HepG2 (cell line): ENCODE results near the gene DMGDH. TPM values are rescaled to one million over a fixed set of nuclear protein-coding genes. Genes with fewer than 3 reads are reported as not detected.

Source experiments
- CCDC6 ChIP-seq: sonication (generic); formaldehyde crosslinking; IDR thresholded peaks from 2 replicates; pipeline ENCODE4 v1.8.1; 2022; ENCODE audit warnings: mild to moderate bottlenecking, missing genetic modification reagents, moderate library complexity
- CHCHD3 ChIP-seq: sonication (generic); formaldehyde crosslinking; IDR thresholded peaks from 2 replicates; pipeline ENCODE4 v1.8.0; 2022; ENCODE audit warnings: mild to moderate bottlenecking, missing genetic modification reagents, moderate library complexity
- ELF1 ChIP-seq: sonication (generic); formaldehyde crosslinking; IDR thresholded peaks from 2 replicates; pipeline ENCODE4 v1.4.0; 2020; ENCODE audit warnings: missing genetic modification reagents
- FOXJ3 ChIP-seq: sonication (generic); formaldehyde crosslinking; IDR thresholded peaks from 2 replicates; pipeline ENCODE4 v1.4.0; 2020; ENCODE audit warnings: missing genetic modification reagents, mild to moderate bottlenecking, borderline replicate concordance
- GRHL1 ChIP-seq: sonication (generic); formaldehyde crosslinking; conservative IDR thresholded peaks from 2 replicates; pipeline ENCODE4 v1.8.0; 2022; ENCODE audit warnings: missing genetic modification reagents
- HDAC6 ChIP-seq: fragments of 200-600 bp; sonication (generic); IDR thresholded peaks from 2 replicates; pipeline ENCODE4 v1.7.0; 2017; ENCODE audit warnings: mild to moderate bottlenecking, antibody characterized with exemption, low read length, low read depth
- HOXA7 ChIP-seq: sonication (generic); formaldehyde crosslinking; IDR thresholded peaks from 2 replicates; pipeline ENCODE4 v1.8.1; 2022; ENCODE audit warnings: mild to moderate bottlenecking, missing genetic modification reagents, moderate library complexity
- JUND ChIP-seq: sonication (generic); formaldehyde crosslinking; IDR thresholded peaks from 2 replicates; pipeline ENCODE4 v1.8.0; 2022; ENCODE audit warnings: mild to moderate bottlenecking, missing genetic modification reagents
- MIER3 ChIP-seq: IDR thresholded peaks from 2 replicates; pipeline ENCODE4 v1.6.1; 2016; ENCODE audit warnings: missing compliant biosample characterization, borderline replicate concordance
- MTA1 ChIP-seq: sonication (generic); formaldehyde crosslinking; IDR thresholded peaks from 2 replicates; pipeline ENCODE4 v1.4.0; 2020; ENCODE audit warnings: missing genetic modification reagents, mild to moderate bottlenecking, borderline replicate concordance
- NCOR1 ChIP-seq: fragments of 200-600 bp; sonication (generic); IDR thresholded peaks from 2 replicates; pipeline ENCODE4 v1.7.0; 2017; ENCODE audit warnings: antibody characterized with exemption, low read length, borderline replicate concordance
- NFE2 ChIP-seq: sonication (generic); formaldehyde crosslinking; IDR thresholded peaks from 2 replicates; pipeline ENCODE4 v1.4.0; 2020; ENCODE audit warnings: missing genetic modification reagents
- RARA ChIP-seq: IDR thresholded peaks from 2 replicates; pipeline ENCODE4 v1.6.1; 2016; ENCODE audit warnings: missing genetic modification reagents, missing compliant biosample characterization
- RERE ChIP-seq: IDR thresholded peaks from 2 replicates; pipeline ENCODE4 v1.6.1; 2016; ENCODE audit warnings: low read depth, missing genetic modification reagents, missing compliant biosample characterization
- RFXAP ChIP-seq: sonication (generic); formaldehyde crosslinking; IDR thresholded peaks from 2 replicates; pipeline ENCODE4 v1.4.0; 2020; ENCODE audit warnings: missing genetic modification reagents, borderline replicate concordance
- SOX13 ChIP-seq, 3 experiments: fragments of 450-650 bp in 1 of 3; sonication (generic) in 1 of 3; formaldehyde crosslinking in 1 of 3; IDR thresholded peaks in 2 of 3; conservative IDR thresholded peaks in 1 of 3; 2 replicates each; pipeline versions ENCODE4 v1.5.0 to v1.6.1; 2016 to 2020; ENCODE audit warnings: antibody characterized with exemption in 1 of 3, mild to moderate bottlenecking in 1 of 3, missing compliant biosample characterization in 1 of 3, missing genetic modification reagents in 1 of 3, moderate library complexity in 1 of 3
- SRY ChIP-seq: sonication (generic); formaldehyde crosslinking; IDR thresholded peaks from 2 replicates; pipeline ENCODE4 v1.8.0; 2022; ENCODE audit warnings: mild to moderate bottlenecking, missing genetic modification reagents
- TBP ChIP-seq: sonication (generic); formaldehyde crosslinking; IDR thresholded peaks from 2 replicates; pipeline ENCODE4 v1.5.0; 2020; ENCODE audit warnings: missing genetic modification reagents
- TCF12 ChIP-seq, 2 experiments: fragments of 450-650 bp in 1 of 2; sonication (generic) in 1 of 2; formaldehyde crosslinking in 1 of 2; IDR thresholded peaks; 2 replicates each; pipeline versions ENCODE4 v1.6.1 to v1.8.0; 2017 to 2022; ENCODE audit warnings: antibody characterized with exemption in 1 of 2, mild to moderate bottlenecking in 1 of 2, missing genetic modification reagents in 1 of 2, moderate library complexity in 1 of 2
- ZNF691 ChIP-seq: sonication (generic); formaldehyde crosslinking; IDR thresholded peaks from 2 replicates; pipeline ENCODE4 v1.4.0; 2020; ENCODE audit warnings: missing genetic modification reagents, low read depth, mild to moderate bottlenecking, borderline replicate concordance
- ZNF740 ChIP-seq: sonication (generic); formaldehyde crosslinking; IDR thresholded peaks from 2 replicates; pipeline ENCODE4 v1.4.0; 2020; ENCODE audit warnings: missing genetic modification reagents
- ZNF790 ChIP-seq: sonication (generic); formaldehyde crosslinking; IDR thresholded peaks from 2 replicates; pipeline ENCODE4 v1.8.0; 2022; ENCODE audit warnings: missing genetic modification reagents, mild to moderate bottlenecking, borderline replicate concordance
- polyA plus RNA-seq, 8 experiments: library from polyadenylated mRNA; depleted of rRNA in 3 of 8; stranded (reverse) in 7 of 8; unstranded in 1 of 8; fragments of >200 nt; fragmentation: Illumina TruSeq in 4 of 8; extraction: Trizol in 4 of 8; gene quantifications; 2 replicates each; pipeline versions ENCODE4 v1.2.1 to v1.2.3, GENCODE V29; 2011 to 2016; ENCODE audit warnings: low read depth in 4 of 8, missing spikeins in 1 of 8, mixed read lengths in 1 of 8; ENCODE audit not compliant: insufficient read depth in 1 of 8
- total RNA-seq, 5 experiments: library from RNA; depleted of rRNA; stranded (reverse); fragments of >200 nt; fragmentation: Illumina TruSeq; extraction: Trizol; gene quantifications; 2 replicates each; pipeline ENCODE4 v1.2.3, GENCODE V29; 2016; ENCODE audit warnings: low read depth in 1 of 5

Gene DMGDH
- total and polyA plus RNA-seq, 2 of the 13 experiments (the other 11 are each of a cell fraction or from before 2014, with no cell fraction given): 3.6 to 7.9 TPM

- TF ChIP-seq ZNF691 (CRISPR knock-in tag) (peak; percentile 73; the same call in 1 of the 2 replicates), TBP (no peak), NCOR1 (peak; percentile 97), ZNF740 (CRISPR knock-in tag) (peak; percentile 98), RERE (peak; percentile 96), HDAC6 (no peak), RFXAP (CRISPR knock-in tag) (peak; percentile 95), HOXA7 (peak; percentile 88), ZNF790 (no peak), MTA1 (CRISPR knock-in tag) (peak; percentile 66), MIER3 (CRISPR knock-in tag) (peak; percentile 98), RARA (CRISPR knock-in tag) (peak; percentile 95), ELF1 (peak; percentile 45), CHCHD3 (CRISPR knock-in tag) (no peak), TCF12 (IDR thresholded peaks at IDR 0.05) (no peak), TCF12 (CRISPR knock-in tag; IDR thresholded peaks at IDR 0.05) (peak; percentile 85), FOXJ3 (CRISPR knock-in tag) (peak; percentile 98), SOX13 (IDR thresholded peaks at IDR 0.05) (peak; percentile 63), SOX13 (CRISPR knock-in tag; conservative IDR thresholded peaks at IDR 0.05 in 1 of 2, IDR thresholded peaks at IDR 0.05 in 1 of 2) (peak in 1 of 2 experiments; percentile 95; a peak in 2 of 4 replicates), CCDC6 (CRISPR knock-in tag) (no peak), SRY (no peak), GRHL1 (CRISPR knock-in tag) (no peak), JUND (CRISPR knock-in tag) (peak; percentile 52; the same call in 1 of the 2 replicates), NFE2 (CRISPR knock-in tag) (no peak)
These were observed 83.7 kb downstream of the DMGDH start (continued) for GRCh38 chr5:78985725-78986223.
